H9 (cell line): ENCODE measurements around the gene MYT1. TPM values are rescaled to one million over a fixed set of nuclear protein-coding genes. Genes with fewer than 3 reads are reported as not detected.

Source experiments
- DNase-seq: peaks from one replicate; pipeline ENCODE4 v3.0.0-alpha.2; 2017
- H2AFZ ChIP-seq: one replicate; pipeline ENCODE4 v1.6.1; 2013; ENCODE audit warnings: mild to moderate bottlenecking, low read length, control low read depth, moderate library complexity
- H2AK5ac ChIP-seq: 2 replicates; pipeline ENCODE4 v1.6.1; 2013; ENCODE audit warnings: low read length, control low read depth, mixed read lengths; ENCODE audit not compliant: insufficient read length
- H2BK120ac ChIP-seq: one replicate; pipeline ENCODE4 v1.6.1; 2013; ENCODE audit warnings: low read depth, mild to moderate bottlenecking, low read length, control low read depth, inconsistent platforms; ENCODE audit not compliant: poor library complexity, severe bottlenecking
- H2BK12ac ChIP-seq: 2 replicates; pipeline ENCODE4 v1.6.1; 2013; ENCODE audit warnings: low read length, control low read depth, mixed read lengths, low read depth; ENCODE audit not compliant: insufficient read length
- H2BK15ac ChIP-seq: 2 replicates; pipeline ENCODE4 v1.6.1; 2013; ENCODE audit warnings: low read depth, low read length, control low read depth
- H2BK20ac ChIP-seq: one replicate; pipeline ENCODE4 v1.6.1; 2013; ENCODE audit warnings: low read depth, mild to moderate bottlenecking, low read length, control low read depth, inconsistent platforms; ENCODE audit not compliant: poor library complexity, severe bottlenecking
- H2BK5ac ChIP-seq: 2 replicates; pipeline ENCODE4 v1.6.1; 2013; ENCODE audit warnings: low read length, control low read depth, mixed read lengths; ENCODE audit not compliant: insufficient read length
- H3K14ac ChIP-seq: 2 replicates; pipeline ENCODE4 v1.6.1; 2013; ENCODE audit warnings: low read length, control low read depth; ENCODE audit not compliant: insufficient read depth
- H3K18ac ChIP-seq: 2 replicates; pipeline ENCODE4 v1.6.1; 2013; ENCODE audit warnings: low read depth, mild to moderate bottlenecking, mixed read lengths, low read length, control low read depth; ENCODE audit not compliant: insufficient read length
- H3K23ac ChIP-seq: 2 replicates; pipeline ENCODE4 v1.6.1; 2013; ENCODE audit warnings: low read length, control low read depth, mixed read lengths, low read depth; ENCODE audit not compliant: insufficient read length
- H3K23me2 ChIP-seq: 2 replicates; pipeline ENCODE4 v1.6.1; 2013; ENCODE audit warnings: low read depth, mild to moderate bottlenecking, mixed read lengths, low read length, control low read depth; ENCODE audit not compliant: insufficient read length, poor library complexity, severe bottlenecking
- H3K27ac ChIP-seq: 2 replicates; pipeline ENCODE4 v1.5.1; 2013; ENCODE audit warnings: low read length, control low read depth, mixed read lengths, low read depth; ENCODE audit not compliant: insufficient read length
- H3K27me3 ChIP-seq: 2 replicates; pipeline ENCODE4 v1.6.1; 2013; ENCODE audit warnings: low read length, control low read depth, inconsistent platforms; ENCODE audit not compliant: insufficient read depth
- H3K4ac ChIP-seq: 2 replicates; pipeline ENCODE4 v1.6.1; 2013; ENCODE audit warnings: low read depth, mild to moderate bottlenecking, control low read depth, inconsistent platforms, low read length, moderate library complexity
- H3K4me1 ChIP-seq: 2 replicates; pipeline ENCODE4 v1.6.1; 2013; ENCODE audit warnings: low read length, control low read depth, inconsistent platforms; ENCODE audit not compliant: insufficient read depth
- H3K4me2 ChIP-seq: 2 replicates; pipeline ENCODE4 v1.6.1; 2013; ENCODE audit warnings: low read length, control low read depth, mixed read lengths; ENCODE audit not compliant: insufficient read length, insufficient read depth
- H3K56ac ChIP-seq: 2 replicates; pipeline ENCODE4 v1.6.1; 2013; ENCODE audit warnings: low read depth, mild to moderate bottlenecking, mixed read lengths, low read length, control low read depth; ENCODE audit not compliant: insufficient read length
- H3K79me1 ChIP-seq: 2 replicates; pipeline ENCODE4 v1.6.1; 2013; ENCODE audit warnings: low read depth, mild to moderate bottlenecking, moderate library complexity, low read length, control low read depth, inconsistent platforms; ENCODE audit not compliant: insufficient read depth, poor library complexity, severe bottlenecking
- H3K79me2 ChIP-seq: 2 replicates; pipeline ENCODE4 v1.6.1; 2013; ENCODE audit warnings: low read length, control low read depth, inconsistent platforms; ENCODE audit not compliant: insufficient read depth
- H3K9ac ChIP-seq: 2 replicates; pipeline ENCODE4 v1.6.1; 2013; ENCODE audit warnings: low read length, control low read depth, mixed read lengths; ENCODE audit not compliant: insufficient read length; ENCODE audit errors: extremely low read depth
- H3K9me3 ChIP-seq: one replicate; pipeline ENCODE4 v1.6.1; 2013; ENCODE audit warnings: low read depth, low read length, inconsistent platforms; ENCODE audit not compliant: control insufficient read depth
- H3T11ph ChIP-seq: one replicate; pipeline ENCODE4 v1.6.1; 2013; ENCODE audit warnings: mild to moderate bottlenecking, low read length, control low read depth, inconsistent platforms
- H4K20me1 ChIP-seq: one replicate; pipeline ENCODE4 v1.6.1; 2013; ENCODE audit not compliant: control insufficient read depth, insufficient read length, insufficient read depth
- H4K5ac ChIP-seq: 2 replicates; pipeline ENCODE4 v1.6.1; 2013; ENCODE audit warnings: low read depth, mild to moderate bottlenecking, mixed read lengths, low read length, control low read depth; ENCODE audit not compliant: insufficient read length
- H4K8ac ChIP-seq: replicated peaks from 2 replicates; pipeline ENCODE4 v1.6.1; 2013; ENCODE audit warnings: low read length, control low read depth, mixed read lengths, low read depth; ENCODE audit not compliant: insufficient read length
- H4K91ac ChIP-seq: 2 replicates; pipeline ENCODE4 v1.6.1; 2013; ENCODE audit warnings: low read depth, mild to moderate bottlenecking, moderate library complexity, mixed read lengths, low read length, control low read depth; ENCODE audit not compliant: insufficient read length
- H3K27ac Mint-ChIP-seq, 3 experiments: 2 replicates in 2 of 3; 3 replicates in 1 of 3; pipeline ENCODE4 v1.8.0; 2020 to 2021; ENCODE audit warnings: mixed read lengths in 3 of 3, mild to moderate bottlenecking in 1 of 3, moderate library complexity in 1 of 3
- H3K27me3 Mint-ChIP-seq: 2 replicates; pipeline ENCODE4 v1.8.0; 2021; ENCODE audit warnings: low read depth, mild to moderate bottlenecking, moderate library complexity, mixed read lengths
- H3K36me3 Mint-ChIP-seq, 3 experiments: 2 replicates in 2 of 3; 3 replicates in 1 of 3; pipeline ENCODE4 v1.8.0; 2020 to 2021; ENCODE audit warnings: low read depth in 3 of 3, mixed read lengths in 3 of 3; ENCODE audit not compliant: insufficient read depth in 1 of 3
- H3K4me1 Mint-ChIP-seq, 2 experiments: 2 replicates each; pipeline ENCODE4 v1.8.0; 2020; ENCODE audit warnings: mixed read lengths in 2 of 2
- H3K4me3 Mint-ChIP-seq, 2 experiments: 2 replicates in 1 of 2; 3 replicates in 1 of 2; pipeline ENCODE4 v1.8.0; 2020 to 2021; ENCODE audit warnings: mild to moderate bottlenecking in 2 of 2, mixed read lengths in 2 of 2, moderate library complexity in 1 of 2
- H3K9me3 Mint-ChIP-seq, 2 experiments: 2 replicates in 1 of 2; 3 replicates in 1 of 2; pipeline ENCODE4 v1.8.0; 2020; ENCODE audit warnings: mild to moderate bottlenecking in 2 of 2, mixed read lengths in 2 of 2, moderate library complexity in 1 of 2
- WGBS: extraction: QIAGEN DNeasy Blood & Tissue Kit; methylation state at CpG from one replicate; pipeline ENCODE4 v1.1.7; 2013; ENCODE audit warnings: missing lambda C conversion rate, low lambda C conversion rate, mixed read lengths; ENCODE audit not compliant: insufficient read length; ENCODE audit errors: extremely low coverage; 5-methylcytosine and 5-hydroxymethylcytosine counted together
- total RNA-seq: library from RNA; stranded (reverse); gene quantifications from 2 replicates; pipeline ENCODE4 v1.2.1, GENCODE V29; 2021
- TF ChIP-seq, protein P1 (sequence below): fragments of 200-600 bp; sonication (generic); conservative IDR thresholded peaks from 3 replicates; pipeline ENCODE4 v1.8.0; 2021; ENCODE audit warnings: antibody characterized with exemption, mild to moderate bottlenecking

The MYT1 gene
- total RNA-seq, 1 experiment from 2014 or later = 0.79 TPM

GRCh38 chr20:64242003-64242796, 77.9 kb downstream of the MYT1 start:
- peaks cover 6 to 10% (median 7%) of the 10 kb centered on the region in 3 experiments; a peak in 5 of 7 replicates for H3K36me3 Mint-ChIP-seq

More at GRCh38 chr20:64242003-64242796, 77.9 kb downstream of the MYT1 start:
- no peak overlapping the region for H2BK120ac ChIP-seq
- no CpG with 5 or more reads among the region's 19 CpGs for WGBS
- DNase-seq = no peak
- no peaks in the 10 kb centered on the region for H3K4me1 ChIP-seq
- no peak overlapping the region for H3K4me3 Mint-ChIP-seq
- no peak overlapping the region for H3K18ac ChIP-seq
- peaks cover 30% of the 10 kb centered on the region for H3K27me3 Mint-ChIP-seq
- peaks cover 0 to 4% of the 10 kb centered on the region in 2 experiments; a peak in 1 of 4 replicates for H3K4me1 Mint-ChIP-seq
- H3K9me3 ChIP-seq = no peaks in the 10 kb centered on the region
- H3K56ac ChIP-seq = no peak overlapping the region
- no peak overlapping the region for H3K9ac ChIP-seq
- no peak overlapping the region for H3K27ac ChIP-seq
- H4K20me1 ChIP-seq = no peaks in the 10 kb centered on the region
- peaks cover 7 to 10% of the 10 kb centered on the region in 2 experiments; a peak in 3 of 5 replicates for H3K9me3 Mint-ChIP-seq
- no peak overlapping the region for H3T11ph ChIP-seq
- H3K14ac ChIP-seq = no peak overlapping the region
- no peak overlapping the region for H2AK5ac ChIP-seq
- no peak overlapping the region for H4K5ac ChIP-seq
- H2BK12ac ChIP-seq = no peak overlapping the region
- no peak overlapping the region for H2BK15ac ChIP-seq
- H3K23ac ChIP-seq = no peak overlapping the region
- H3K23me2 ChIP-seq = no peaks in the 10 kb centered on the region
- H2AFZ ChIP-seq = no peak overlapping the region
- H2BK5ac ChIP-seq = no peak overlapping the region
- TF ChIP-seq, protein P1, sequence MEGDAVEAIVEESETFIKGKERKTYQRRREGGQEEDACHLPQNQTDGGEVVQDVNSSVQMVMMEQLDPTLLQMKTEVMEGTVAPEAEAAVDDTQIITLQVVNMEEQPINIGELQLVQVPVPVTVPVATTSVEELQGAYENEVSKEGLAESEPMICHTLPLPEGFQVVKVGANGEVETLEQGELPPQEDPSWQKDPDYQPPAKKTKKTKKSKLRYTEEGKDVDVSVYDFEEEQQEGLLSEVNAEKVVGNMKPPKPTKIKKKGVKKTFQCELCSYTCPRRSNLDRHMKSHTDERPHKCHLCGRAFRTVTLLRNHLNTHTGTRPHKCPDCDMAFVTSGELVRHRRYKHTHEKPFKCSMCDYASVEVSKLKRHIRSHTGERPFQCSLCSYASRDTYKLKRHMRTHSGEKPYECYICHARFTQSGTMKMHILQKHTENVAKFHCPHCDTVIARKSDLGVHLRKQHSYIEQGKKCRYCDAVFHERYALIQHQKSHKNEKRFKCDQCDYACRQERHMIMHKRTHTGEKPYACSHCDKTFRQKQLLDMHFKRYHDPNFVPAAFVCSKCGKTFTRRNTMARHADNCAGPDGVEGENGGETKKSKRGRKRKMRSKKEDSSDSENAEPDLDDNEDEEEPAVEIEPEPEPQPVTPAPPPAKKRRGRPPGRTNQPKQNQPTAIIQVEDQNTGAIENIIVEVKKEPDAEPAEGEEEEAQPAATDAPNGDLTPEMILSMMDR = no peak
- H3K4me2 ChIP-seq = no peak overlapping the region
- no peak overlapping the region for H3K27ac Mint-ChIP-seq
- H3K79me1 ChIP-seq = no peaks in the 10 kb centered on the region
- H3K79me2 ChIP-seq = no peaks in the 10 kb centered on the region
- H4K91ac ChIP-seq = no peak overlapping the region
- H3K4ac ChIP-seq = no peak overlapping the region
- no peaks in the 10 kb centered on the region for H3K27me3 ChIP-seq
- no peak overlapping the region for H4K8ac ChIP-seq
- no peak overlapping the region for H2BK20ac ChIP-seq
